Lower leg skin (tissue), 3 donors: ENCODE results near the gene SGIP1.

Source experiments
- CTCF ChIP-seq, 3 donors: fragments of 450-650 bp; IDR thresholded peaks; one replicate each; pipeline ENCODE4 v1.5.1; 2016; ENCODE audit warnings: antibody characterized with exemption in 3 of 3, mild to moderate bottlenecking in 3 of 3, moderate library complexity in 2 of 3
- POLR2A ChIP-seq, 2 donors: fragments of 450-650 bp; IDR thresholded peaks; one replicate each; pipeline ENCODE4 v1.6.1; 2016 to 2017; ENCODE audit warnings: antibody characterized with exemption in 2 of 2, mild to moderate bottlenecking in 1 of 2, moderate library complexity in 1 of 2

- TF ChIP-seq CTCF (IDR thresholded peaks at IDR 0.05) (no peak), POLR2A (IDR thresholded peaks at IDR 0.05) (no peak)
These were observed 22.8 kb upstream of the SGIP1 start for GRCh38 chr1:66511118-66511517.
